Brain pericyte (primary cell): ENCODE results near the gene PRR15.
"Not testable (repeated sequence)": the region's sequence is repeated elsewhere in the genome, so short reads cannot be mapped to it uniquely, and the experiment has no call there.

Experiments
- DNase-seq: peaks from one replicate; pipeline ENCODE4 v3.0.0-alpha.2; 2012; ENCODE audit warnings: low read depth, low spot score

The PRR15 gene, protein sequence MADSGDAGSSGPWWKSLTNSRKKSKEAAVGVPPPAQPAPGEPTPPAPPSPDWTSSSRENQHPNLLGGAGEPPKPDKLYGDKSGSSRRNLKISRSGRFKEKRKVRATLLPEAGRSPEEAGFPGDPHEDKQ

DNA sequence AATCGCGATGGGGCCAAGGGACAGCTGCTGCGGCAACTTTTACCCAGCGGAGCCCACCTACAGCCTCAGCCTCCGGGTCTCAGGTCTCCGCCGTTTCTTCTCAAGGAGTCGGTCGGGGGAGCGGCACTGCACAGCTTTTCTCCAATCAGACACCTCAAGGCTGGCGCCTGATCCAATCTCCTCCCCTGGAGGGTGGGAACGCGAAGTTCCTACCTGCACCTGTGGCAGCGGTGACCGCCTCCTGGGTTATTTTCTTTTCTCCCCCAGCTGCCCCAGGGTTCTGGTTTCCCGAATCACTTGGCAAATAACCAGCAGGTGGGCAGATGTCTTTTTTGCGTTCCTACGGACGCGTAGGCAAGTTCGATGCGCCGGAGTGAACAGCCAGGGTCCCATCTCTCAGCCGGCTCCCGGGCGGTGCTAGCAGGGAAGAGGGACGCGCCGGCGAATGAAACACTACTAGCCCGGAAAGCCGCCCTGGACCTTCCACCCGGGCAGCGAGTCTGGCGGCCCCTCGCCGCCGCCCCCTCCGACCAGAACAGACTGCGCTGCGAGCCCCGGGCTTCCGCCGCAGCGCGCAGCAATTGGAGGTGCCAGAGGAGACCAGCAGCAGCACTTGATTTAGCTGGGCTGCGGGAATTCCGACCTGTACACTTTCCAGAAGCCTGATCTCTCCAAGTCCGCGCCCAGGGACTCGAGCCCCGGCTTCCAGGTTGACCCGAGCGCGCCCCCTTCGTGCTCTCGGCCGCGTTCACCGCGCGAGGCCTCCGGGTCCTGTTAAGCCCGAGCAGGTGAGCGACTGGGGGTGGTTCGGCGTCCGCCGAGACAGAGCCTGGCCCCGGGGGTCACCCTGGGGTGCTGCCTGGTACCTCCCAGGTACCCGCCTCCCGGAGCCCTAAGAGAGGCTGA, at the start of gene PRR15:
PRR15 (plus strand) TSS at position 246 of the 906 bp plus-strand sequence. CDS start 2,495 bp downstream, outside the sequence.
- no peak for DNase-seq

DNA sequence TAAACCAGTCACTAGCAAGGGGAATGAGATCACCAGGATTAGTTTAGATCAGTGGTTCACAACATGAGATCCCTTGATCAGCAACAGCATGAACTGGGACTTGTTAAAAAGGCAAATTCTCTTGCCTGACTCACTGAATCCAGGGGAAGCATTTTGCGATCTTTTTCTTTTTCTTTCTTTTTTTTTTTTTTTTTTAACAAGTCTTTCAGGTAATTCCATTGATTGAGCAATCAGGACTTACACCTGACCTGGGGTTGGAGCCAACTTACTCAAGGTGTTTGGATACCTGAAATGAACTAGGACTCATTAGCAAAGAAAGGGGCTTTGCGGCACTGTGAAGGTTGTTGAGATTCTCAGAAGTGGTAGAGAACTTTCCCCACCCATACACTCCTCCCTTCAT, 47.1 kb upstream of the PRR15 start:
- no peak for DNase-seq

DNA sequence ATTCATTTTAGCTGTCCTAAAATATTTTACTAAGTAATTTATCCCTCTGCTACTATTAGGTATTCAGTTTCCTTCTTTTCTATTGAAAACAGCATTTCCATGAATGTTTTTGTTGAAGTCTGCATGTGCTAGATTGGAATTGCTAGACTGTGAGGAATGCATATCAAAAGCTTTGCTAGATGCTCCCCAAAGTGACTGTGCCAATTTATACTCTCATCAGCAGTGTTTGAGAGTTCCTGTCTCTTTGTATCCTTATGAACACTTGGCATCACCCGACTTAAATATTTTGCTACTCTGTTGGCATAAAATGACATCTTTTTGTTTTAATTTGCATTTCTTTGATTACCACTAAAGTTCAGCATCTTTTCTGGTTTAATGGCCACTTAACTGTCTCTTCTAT, 45.0 kb upstream of the PRR15 start:
- DNase-seq, result no peak

DNA sequence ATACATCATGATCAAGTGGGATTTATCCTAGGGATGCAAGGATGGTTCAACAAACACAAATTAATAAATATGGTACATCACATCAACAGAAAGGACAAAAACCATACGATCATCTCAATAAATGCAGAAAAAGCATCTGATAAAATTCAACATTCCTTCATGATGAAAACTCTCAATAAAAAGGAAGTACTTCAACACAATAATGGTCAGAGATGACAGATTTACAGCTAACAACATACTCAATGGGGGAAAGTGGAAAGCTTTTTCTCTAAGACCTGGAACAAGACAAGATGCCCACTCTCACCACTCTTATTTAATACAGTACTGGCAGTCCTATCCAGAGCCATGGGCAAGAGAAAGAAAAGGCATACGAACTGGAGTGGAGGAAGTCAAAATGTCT, 39.9 kb upstream of the PRR15 start:
- DNase-seq, result no peak

DNA sequence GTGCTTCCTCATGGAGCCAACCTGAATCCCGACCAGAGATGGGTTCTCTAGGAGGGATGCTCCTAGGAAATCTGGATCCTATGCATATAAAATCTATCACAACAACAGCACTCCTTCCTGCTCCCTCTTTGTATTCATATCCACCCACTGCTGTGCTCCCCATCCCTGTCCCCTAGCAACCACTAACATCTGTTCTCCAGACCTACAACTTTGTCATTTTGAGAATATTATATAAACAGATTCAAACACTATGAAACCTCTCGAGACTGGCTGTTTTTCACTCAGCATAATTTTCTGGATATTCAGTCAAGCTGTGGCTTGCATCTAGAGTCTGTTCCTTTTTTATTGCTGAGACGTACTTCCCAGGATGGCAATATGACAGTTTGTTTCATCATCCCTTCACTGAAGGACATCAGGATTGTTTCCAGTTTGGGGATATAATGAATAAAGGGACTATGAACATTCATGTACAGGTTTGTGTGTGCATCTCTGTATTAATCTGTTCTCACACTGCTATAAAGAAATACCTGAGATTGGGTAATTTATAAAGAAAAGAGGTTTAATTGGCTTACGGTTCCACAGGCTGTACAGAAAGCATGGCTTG, 36.0 kb upstream of the PRR15 start:
- no peak for DNase-seq

DNA sequence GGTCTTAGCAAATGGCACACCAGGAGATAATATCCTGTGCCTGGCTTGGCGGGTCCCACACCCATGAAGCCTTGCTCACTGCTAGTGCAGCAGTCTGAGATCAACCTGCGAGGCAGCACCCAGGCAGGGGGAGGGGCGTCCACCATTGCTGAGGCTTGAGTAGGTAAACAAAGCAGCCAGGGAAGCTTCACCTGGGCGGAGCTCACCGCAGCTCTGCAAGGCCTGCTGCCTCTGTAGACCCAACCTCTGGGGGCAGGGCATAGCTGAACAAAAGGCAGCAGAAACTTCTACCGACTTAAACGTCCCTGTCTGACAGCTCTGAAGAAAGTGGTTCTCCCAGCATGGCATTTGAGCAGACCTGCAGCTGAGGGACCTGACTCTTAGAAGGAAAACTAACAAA, 35.1 kb upstream of the PRR15 start:
- not testable (repeated sequence) for DNase-seq

DNA sequence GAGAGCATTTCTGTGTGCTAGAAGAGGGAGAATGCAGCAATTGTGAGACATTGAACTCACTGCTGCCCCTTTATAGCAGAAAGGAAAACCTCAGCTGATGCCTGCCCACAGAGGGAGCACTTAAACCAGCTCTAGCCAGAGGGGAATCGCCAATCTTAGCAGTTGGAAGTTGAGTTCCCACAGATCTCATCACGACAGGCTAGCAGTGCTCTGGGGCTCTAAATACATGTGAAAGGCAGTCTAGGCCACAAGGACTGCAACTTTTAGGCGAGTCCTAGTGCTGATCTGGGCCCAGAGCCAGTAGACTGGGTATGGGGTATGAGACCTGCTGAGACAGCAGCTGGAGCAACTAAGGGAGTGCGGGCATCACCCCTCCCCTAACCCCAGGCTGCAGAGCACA, 25.2 kb upstream of the PRR15 start:
- no peak for DNase-seq

DNA sequence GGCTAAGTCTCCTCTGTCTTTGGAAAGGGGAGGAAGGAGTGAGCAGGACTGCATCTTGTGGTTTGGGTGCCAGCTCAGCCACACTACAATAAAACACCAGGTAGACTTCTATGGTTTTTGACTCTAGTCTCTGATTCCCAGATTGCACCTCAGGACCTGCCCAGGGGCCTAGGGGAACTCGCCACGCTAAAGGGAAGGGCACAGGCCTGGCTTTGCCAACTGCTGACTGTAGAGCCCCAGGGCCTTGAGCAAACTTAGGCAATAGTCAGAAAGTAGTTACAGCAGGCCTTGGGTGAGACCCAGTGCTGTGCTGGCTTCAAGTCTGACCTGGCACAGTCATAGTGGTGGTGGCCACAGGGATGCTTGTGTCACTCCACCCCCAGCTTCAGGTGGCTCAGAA, 24.2 kb upstream of the PRR15 start:
- no peak for DNase-seq

DNA sequence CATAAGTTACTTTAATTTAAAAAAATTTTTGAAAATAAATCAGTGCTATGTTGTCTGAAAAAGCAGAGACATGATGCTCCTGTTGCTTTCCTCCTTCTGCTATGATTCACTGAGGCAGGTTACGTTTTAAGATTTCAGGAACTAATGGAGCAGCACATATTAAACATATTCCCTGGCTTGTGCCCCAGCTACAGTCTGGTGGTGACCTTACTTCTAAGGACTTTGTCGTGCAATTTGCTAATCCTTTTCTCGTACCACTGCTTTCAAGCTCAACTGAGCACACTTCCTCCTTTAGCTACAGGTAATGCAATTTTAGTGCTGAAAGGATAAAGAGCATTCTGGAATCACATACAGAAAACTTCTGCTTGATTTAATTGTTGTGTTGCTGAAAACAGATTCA, 16.2 kb upstream of the PRR15 start:
- DNase-seq, result no peak

DNA sequence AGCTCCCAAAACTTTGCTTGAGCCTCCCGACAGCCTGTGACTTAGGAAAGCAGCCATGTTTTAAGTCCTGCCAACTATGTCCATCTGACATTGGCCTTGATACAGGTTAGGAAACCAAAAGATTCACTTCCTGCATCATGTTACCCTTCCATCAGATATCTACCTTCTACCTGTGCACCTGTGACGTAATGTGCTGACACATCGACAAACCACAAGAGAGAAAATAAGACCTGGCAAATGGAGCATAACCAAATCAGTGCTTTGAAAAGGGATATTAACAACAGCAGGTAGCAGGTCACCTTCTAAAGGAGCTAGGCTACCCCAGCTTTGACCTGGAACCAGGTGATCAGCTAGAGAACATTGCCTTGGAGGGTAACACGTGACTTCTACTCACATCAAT, 14.8 kb upstream of the PRR15 start:
- no peak for DNase-seq

DNA sequence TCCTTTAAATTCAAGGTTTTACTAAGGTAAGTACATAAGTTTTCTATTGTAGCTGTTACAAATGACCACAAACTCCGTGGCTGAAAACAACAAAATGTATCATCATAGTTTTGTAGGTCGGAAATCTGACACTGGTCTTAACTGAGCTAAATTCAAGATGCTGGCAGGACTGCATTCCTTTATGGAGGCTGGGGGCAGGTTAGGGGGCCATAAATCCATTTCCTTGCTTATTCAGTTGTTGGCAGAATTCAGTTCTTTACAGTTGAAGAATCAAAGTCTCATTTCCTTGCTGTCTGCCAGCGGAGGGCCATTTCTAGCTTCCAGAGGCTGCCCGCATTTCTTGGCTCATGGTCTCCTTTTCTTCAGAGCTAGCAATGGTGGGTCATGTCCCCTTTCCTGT, 11.2 kb upstream of the PRR15 start:
- no peak for DNase-seq

DNA sequence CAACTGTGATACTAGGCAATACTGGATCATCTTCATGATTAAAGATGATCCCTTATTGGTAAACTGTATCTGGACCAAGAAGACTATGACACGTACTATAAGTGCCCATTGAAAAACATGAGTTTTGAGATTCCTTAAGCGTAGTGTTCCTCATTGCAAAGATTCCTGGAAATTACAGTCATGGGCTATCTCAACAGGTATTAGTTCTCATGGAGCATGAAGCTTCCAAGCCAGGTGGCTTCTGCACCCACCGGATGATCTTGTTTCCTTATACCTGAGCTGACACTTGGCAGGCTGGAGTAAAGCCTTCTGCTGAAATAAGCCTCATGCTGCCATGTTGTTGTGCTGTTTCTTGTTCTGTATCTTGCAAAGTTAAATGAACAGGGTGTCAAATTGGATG, 8.6 kb upstream of the PRR15 start:
- DNase-seq, result no peak

DNA sequence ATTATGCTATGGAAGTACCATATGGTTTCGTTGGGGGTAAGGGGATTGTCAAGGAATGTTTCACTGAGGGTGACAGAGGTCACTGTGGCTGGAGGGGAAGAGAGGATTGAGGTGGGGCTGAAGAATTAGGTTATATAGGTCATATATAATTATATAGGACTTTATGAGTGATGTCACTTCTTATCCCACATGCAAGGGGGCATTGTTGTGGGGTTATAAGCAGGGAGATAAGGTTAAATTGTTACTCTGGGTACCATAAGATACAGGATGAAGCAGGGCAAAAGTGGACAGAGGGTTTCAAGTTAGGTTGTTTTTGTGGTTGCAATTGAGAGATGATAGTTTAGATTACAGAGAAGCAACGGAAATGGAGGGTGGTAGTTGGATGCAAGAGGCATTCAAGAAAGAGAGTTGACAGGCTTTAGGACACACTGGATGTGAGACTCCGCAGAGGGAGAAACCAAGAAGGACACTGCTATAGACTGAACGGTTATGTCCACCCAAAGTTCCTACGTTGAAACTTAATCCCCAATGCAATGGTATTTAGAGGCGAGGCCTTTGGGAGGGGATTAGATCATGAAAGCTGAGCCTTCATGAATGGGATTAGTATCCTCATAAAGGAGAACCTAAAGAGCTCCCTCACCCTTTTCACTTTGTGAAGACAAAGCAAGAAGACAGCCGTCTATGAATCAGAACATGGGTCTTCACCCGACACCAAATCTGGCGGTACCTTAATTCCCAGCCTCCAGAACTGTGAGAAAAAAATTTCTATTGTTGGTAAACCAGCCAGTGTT, 7.0 kb upstream of the PRR15 start:
- no peak for DNase-seq

DNA sequence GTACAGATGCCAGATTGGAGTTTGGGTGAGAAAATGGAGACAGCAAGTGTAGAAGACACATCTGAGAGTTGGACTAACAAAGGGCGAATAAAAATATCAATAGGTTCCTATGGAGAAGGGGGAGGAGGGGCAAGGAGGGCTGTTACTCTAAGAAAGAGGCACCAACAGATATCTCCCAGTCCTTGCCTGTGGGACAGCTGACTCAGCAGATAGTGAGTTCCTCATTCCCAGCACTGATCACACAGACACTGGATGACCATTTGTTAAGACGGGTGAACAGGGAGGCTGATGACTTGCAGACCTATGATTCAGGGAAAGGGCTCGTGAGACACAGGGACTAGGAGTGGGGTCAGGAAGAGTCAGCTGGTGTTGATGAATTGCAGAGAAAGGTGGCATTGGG, 5.7 kb upstream of the PRR15 start:
- no peak for DNase-seq

DNA sequence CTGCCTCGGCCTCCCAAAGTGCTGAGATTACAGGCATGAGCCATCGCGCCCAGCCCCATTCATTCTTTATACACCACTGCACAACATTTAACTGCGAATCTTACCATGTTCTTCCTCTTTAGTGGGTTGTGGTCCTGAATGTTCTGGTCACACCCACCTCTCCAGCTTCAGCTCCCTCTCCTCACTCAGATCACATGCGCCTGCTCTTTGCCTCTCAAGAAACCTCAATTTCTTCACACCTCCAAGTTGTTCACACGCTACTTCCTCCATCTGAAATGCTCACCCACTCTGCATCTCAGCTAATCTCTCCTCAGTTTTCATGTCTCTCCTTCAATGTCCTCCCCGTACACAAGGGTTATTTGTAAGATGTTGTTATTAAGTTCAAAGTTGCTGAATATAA, 2.4 kb upstream of the PRR15 start:
- no peak for DNase-seq

DNA sequence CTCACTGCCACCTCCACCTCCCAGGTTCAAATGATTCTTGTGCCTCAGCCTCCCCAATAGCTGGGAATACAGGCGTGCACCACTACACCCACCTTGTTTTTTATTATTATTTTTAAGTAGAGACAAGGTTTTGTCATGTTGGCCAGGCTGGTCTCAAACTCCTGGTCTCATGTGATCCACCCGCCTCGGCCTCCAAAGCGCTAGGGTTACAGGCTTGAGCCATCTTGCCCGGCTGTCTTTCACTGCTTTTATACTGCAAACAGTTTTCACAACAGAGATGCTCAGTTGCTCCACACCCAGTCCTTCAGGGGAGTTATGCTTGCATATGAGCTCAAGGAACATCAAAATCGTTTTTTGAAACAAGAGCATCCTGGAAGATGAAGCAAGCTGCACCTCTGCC, 1.3 kb upstream of the PRR15 start:
- no peak for DNase-seq

DNA sequence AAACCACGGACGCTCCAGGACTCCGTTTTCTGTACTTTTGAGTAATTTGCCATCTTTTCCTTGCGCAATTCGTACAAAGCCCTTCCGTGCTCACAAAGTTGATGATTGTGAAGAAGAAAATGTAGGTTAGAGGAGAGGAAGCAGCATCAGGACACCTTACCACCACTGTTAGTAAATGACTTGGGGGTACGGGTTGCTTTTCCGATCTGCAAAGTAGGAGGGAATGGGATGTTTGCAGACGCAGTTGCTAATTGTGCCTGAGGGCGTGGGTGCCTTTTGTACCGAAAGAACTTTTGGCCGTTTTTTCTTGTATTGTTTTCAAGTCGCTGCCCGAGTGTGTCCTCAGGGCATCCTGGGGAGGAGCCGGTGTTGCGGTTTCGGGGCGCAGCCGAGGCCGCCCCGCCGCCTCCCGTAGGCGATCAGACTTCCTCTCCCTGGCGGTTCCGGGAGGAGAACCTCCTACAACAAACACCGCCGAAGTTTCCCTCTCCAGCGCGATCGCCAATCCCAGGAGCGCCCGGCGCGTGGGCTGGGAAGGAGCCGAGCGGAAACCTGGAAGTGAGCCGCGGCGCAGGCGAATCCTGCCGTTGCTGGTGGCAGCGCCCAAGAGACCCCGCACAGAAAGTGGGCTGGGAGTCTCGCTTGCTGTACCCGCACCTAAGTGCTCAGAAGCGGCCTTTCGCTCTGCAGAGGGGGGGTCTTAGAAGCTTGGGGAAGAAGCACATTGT, 1.0 kb downstream of the PRR15 start:
- no peak for DNase-seq

DNA sequence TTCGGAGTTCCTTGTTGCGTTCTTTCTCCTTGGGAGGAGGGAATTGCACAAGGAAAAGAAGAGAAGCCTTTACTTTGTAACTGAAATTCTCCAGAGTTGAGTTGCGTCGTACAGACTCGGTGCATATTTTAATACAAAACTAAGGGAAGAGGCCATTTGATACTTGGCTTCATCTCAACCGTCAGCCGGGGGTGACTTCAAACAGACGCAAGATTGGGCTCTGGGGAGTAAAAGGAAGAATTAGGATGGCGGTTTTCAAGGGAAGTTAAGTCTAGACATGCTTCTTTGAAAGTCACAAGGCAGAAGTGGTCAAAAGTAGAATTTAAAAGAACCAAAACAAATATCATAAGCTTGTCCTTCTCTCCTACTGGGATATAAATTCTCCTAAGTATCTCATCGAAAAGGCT, 1.6 kb downstream of the PRR15 start:
- no peak for DNase-seq

DNA sequence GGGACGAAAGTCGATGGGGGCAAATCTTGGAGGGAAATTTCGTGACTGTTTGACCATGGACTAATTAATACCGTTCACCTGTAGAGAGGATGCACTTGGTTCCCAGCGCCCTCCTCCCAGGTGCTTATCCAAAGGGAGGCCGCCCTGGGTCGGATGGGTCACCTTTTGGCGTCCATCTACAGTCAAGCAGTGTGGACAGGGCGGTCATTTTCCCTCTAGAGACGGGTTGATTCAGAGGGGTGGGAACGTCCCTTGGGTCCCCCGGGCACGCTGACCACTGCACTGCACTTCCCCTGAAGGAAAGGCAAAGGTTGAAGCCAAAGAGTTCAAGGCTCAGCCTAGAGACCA, 2.0 kb downstream of the PRR15 start:
- DNase-seq, result no peak

DNA sequence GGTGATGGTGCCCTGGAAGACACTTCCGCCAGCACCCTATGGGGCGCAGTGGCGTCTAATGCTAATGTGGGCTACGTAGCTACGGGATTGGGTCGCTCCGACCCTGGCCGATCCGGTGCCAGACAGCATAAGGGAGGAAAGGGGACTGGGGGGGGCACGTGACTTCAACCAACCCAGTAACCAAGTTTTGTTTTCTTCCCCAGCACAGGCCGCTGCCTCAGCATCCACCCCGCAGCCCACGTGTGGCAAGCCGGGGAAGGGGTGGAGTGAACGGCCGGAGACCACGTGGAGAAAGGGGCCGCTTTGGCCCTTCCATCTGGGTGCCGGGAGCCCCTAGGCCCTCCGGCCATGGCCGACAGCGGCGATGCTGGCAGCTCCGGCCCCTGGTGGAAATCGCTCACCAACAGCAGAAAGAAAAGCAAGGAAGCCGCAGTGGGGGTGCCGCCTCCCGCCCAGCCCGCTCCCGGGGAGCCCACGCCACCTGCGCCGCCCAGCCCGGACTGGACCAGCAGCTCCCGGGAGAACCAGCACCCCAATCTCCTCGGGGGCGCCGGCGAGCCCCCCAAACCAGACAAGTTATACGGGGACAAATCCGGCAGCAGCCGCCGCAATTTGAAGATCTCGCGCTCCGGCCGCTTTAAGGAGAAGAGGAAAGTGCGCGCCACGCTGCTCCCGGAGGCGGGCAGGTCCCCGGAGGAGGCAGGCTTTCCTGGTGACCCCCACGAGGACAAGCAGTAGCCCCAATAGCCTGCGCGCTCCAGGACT, 2.5 kb downstream of the PRR15 start:
- no peak for DNase-seq

DNA sequence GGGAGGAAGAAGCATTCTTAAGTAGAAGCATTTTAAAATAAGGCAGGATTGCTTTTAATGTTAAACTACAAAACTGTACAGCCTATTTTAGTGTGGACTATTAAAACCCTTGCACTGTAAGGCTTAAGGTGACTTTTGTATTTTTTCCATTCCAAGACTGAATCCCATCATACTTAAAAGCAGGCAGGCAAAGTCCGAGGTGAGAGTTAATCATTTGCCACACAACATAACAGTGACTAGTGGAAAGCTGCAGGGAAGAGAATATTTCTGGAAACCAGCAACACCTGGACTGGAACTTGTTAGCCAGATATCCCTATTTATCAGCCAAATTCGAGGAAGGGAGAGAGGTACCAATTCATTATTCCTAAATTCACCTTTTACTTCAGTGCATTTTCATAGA, 3.5 kb downstream of the PRR15 start:
- no peak for DNase-seq
